Superior temporal gyrus (tissue), 1 donor: ENCODE results near the gene DMAC1.

Experiments
- DNase-seq: peaks from one replicate; pipeline ENCODE4 v3.0.0-alpha.2; 2016; ENCODE audit errors: extremely low spot score

Gene DMAC1

DNA sequence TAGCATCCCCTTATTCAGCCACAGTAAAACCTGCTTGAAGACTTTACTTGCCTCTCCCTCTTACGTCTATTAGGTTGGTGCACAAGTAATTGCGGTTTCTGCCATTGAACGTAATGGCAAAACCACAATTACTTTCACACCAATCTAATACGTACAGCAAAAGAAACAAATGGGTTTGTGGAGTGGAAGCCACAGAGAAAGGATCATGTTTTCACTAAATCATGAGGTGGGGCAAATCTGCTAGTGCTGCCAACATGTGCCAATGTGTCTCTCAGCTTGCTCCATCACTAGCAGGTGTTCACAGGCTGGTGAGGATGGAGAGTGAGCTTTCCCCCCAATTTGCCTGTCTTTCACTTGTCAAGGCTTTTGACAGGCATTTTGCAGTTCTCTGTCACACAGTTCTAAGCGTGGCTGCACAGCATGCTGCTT lies 15.9 kb downstream of the DMAC1 start:
- DNase-seq = no peak

DNA sequence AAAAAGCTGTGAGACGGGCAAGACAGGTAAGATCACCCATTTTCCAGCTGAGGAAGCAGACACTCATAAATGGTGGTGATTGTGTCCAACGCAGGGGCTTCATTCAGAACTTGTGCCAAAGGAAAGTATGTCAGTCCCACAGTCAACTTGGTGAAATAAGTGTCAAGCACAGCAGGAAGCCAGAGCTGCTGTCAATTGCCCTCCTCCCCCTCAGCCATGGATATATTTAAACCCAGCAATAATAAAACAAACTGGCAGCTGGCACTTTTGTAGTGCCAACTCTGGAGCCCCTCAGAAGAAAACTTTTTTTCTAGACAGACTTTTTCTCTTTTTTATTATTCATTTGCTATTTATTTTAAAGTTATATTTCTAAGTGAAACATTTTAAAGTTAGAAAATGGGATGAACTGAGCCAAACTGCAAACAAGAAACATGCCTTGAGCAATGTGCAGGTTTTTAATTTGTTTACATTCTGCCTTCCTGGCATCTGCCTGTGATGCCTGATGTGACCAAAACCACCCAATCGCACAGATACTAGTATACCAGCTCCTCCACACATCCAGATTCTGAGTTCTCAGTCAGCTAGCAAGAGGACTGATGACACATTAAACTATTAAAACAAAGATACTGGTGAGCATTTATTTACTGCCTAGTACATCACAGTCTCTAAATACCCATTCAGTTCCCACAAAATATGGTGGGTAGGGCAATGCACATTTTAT lies 17.0 kb downstream of the DMAC1 start:
- no peak for DNase-seq

DNA sequence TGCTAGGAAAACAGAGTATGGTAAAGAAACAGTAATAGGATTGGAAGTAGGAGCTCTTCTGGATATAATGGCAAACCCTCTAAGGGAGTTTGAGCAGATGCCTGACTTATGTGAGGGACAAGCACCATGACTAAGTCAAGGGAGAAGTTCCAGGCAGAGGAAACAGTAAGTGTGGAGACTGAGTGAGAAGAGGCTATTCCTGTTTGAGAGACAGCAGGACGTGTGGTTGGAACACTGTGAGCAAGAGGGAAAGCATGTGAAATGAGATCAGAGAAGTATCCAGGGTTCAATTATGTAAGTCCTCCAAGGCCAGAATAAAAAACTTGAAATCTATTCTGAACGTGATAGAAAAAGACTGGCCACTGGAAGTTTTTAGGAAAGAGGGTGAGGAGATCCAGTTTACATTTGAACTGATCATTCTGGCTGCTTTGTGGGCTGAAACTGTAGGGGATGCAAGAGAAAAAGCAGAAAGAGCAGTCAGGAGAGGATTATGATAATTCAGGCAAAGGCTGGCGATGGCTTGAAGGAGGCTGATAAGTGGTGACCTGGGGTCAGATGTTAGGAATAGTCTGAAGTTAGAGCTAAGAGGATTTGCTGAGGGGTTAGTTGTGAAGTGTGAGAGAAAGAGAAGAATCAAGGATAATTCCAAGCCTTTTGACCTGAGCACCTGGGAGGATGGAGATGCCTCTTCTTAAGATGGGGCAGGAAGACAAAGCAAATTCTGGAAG lies 19.2 kb downstream of the DMAC1 start:
- peak; percentile 38 for DNase-seq

DNA sequence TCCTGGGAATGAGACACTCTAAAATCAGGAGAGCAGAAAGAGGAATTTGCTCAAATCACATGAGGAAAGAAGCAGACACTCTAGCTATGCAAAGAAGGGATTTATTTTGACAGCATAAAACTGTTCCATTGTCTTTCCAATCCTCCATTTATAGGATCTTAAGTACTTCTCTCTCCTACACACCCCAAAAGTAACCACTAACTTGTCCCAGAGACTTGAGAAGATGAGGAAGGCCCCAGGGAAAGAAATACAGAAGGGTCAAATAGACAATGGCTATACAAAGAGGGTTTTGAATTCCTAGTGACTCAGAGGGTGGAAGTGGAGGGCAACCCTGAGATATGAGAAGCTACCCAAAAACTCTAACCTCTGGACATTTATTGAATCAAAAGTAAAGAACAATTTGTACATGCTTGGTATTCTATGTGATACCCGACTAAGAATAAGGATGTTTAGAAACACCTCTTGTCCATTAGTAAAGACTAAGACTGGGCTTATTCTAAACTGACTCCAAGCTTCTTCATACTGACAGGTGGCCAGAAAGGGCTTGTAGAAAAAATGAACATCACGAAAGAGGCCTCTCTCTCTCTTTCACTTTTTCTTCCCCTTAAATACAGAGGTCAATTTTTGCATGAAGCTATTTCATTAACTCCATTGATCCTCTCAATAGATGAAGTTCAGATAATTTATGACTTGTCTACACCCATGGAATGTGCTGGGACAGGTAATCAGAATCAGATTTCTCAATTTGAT lies 20.6 kb downstream of the DMAC1 start:
- no peak for DNase-seq

DNA sequence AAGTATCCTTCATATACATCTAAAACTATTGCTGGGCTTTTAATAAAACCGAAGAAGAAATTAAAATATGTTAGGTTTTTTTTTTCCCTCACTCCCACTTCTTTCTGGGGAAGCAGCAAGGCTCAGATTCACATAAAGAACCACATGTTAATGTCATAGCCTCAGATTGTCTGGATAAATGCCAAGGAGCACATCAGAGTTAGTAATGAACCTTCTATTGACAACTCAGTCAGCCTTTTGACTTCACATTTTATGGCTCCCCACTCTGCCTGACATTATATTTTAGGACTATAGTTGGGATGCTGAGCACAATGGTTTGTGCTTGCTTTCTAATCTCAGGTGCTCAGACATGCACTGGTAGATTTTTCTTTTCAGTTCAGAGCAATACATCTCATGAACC lies 21.8 kb downstream of the DMAC1 start:
- DNase-seq = no peak

DNA sequence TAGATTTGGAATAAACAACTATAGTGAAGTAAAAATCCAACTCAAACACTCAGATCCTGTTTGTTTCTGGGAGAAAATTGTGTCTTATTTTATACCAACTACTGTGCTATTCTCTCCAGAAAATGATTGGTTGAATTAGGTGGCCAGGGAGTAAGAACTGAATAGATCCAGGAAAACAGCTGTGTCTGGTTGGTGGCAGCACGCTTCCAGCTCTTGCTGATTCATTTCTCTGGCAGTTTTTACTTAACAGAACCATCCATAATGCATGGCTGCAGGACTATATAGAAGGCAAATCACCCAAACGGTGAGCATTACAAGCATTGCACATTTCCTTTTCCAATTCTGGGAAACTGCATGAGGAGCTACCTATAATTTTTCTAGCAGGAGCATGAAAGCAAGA lies 29.5 kb downstream of the DMAC1 start:
- no peak for DNase-seq

DNA sequence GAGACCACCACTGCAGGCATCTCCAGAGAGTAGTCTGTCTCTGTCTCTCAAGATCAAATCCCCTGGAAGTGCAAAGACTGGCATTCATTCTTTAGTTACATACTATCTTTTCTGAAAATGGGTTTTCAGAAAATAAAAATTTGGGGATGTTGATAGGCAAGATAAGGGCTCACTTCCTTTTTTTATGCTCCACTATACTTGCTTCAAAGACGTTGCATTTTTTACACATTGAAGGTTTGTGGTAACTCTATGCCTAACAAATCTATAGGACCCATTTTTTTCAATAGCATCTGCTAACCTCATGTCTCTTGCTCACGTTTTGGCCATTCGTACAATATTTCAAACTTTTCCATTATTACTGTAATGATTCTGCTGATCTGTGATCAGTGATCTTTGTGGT lies 37.0 kb downstream of the DMAC1 start:
- no peak for DNase-seq

DNA sequence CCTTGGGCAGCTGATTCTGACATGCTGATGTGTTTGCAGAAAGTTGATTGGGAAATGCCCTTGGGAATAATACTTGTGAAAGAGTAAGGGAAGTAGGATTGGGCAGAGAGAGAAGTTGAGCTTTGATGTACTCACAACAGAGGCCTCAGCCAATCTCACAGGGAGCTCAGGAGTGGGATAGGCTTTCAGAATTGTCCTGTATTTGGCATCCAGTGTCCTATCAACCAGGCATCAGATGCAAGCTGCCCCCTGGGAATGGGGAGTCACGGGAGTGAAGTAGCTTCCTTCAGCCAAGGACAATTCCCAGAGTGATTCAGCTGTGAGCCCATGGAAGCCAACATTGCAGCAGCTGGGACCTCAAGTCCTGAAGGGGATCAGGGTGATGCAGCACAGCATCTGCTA lies 39.6 kb downstream of the DMAC1 start:
- DNase-seq = no peak

DNA sequence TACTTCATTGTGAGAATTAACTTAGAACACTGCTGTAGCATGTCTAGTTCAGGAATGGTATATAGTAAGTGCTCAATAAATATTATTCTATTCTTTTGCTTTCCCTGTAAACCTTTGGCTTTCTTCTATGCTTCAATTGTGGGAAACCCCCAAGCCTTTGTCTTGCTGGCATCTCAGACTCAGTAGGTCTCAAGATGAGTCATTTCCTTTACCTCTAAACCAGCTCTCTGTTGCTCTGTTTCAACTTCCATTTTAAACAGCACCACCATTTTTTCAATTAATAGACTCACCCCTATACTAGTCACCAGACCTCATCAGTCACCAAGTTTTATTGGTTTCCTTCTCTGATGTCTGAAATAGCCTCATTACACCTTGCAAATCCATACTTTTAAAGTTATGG lies 43.5 kb downstream of the DMAC1 start:
- no peak for DNase-seq

DNA sequence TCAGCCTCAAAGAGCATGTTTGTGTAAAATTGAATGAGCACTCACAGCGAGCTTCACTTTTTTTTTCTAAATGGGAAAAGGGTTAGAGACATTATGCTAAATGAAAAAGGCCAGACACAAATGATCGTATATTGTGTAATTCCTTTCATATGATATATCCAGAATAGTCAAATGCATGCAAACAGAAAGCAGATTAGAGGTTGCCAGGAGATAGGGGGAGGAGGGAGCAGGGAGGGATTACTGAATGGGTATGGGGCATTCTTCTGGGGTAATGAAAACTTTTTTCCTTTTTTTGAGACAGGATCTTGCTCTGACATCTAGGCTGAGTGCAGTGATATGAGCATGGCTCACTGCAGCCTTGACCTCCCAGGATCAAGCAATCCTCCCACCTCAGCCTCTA lies 47.1 kb downstream of the DMAC1 start:
- DNase-seq = no peak
